GM18951 (cell line): ENCODE measurements around the gene CUX1.
A peak's percentile ranks its signal among the peaks of the same experiment; 100 is the strongest.

Experiments
- POLR2A ChIP-seq: IDR thresholded peaks from 4 replicates; pipeline ENCODE4 v1.6.1; 2011; ENCODE audit warnings: mild to moderate bottlenecking; ENCODE audit not compliant: insufficient read length, insufficient read depth; ENCODE audit errors: extremely low read depth
- in situ Hi-C: fragments of 300-500 bp; cut with MboI; formaldehyde crosslinking; loops from one replicate; pipeline ENCODE4 v1.12.0; 2022; ENCODE audit warnings: low sequenced_read_pairs, mixed read lengths, inconsistent platforms; ENCODE audit not compliant: unreplicated experiment

Gene CUX1

DNA sequence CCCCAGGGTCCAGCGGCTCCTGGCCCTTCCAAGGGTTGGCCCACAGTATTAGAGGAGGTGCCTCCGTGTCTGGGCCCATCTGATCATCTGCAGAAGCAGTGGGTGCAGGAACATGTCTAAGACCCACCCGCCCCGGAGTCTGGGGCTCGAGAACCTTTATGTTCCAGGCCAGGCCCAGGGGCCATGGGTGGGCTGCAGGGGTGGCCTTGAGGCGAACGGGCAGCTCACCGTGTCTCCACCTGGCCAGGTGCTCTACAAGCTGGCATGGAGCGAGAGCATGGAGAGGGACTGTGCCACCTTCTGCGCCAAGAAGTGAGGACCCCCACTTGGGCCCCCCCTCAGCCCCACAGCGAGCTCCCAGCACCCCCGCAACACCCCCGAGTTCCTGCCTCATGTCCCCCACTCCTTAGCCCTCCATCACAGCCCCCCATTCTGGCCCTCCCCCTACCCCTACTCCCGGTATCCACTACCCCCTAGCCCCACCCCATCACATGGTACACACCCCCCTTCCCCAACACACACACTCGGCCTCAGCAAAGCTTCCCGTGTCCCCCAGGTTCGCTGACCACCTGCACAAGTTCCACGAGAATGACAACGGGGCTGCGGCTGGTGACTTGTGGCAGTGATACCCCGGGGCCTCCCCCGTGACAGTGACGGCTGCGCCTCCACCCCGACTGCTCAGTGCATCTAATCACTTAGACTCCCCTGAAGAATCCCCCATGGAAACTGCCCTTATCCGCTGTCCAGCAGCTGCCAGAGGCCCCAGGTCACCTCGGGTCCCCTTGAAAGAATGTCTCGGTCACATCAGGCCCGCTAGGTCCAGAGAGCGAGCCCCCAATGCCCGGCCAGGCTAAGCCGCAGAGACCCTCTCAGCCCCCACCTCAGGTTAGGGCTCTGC lies 465.3 kb downstream of the CUX1 start:
- TF ChIP-seq POLR2A = no peak
- in situ Hi-C loops = loop anchor here (5.0 to 10.0 kb wide), 2 partner anchors 105 to 182 kb away; partner anchors contain the start of genes ALKBH4 and LRWD1

DNA sequence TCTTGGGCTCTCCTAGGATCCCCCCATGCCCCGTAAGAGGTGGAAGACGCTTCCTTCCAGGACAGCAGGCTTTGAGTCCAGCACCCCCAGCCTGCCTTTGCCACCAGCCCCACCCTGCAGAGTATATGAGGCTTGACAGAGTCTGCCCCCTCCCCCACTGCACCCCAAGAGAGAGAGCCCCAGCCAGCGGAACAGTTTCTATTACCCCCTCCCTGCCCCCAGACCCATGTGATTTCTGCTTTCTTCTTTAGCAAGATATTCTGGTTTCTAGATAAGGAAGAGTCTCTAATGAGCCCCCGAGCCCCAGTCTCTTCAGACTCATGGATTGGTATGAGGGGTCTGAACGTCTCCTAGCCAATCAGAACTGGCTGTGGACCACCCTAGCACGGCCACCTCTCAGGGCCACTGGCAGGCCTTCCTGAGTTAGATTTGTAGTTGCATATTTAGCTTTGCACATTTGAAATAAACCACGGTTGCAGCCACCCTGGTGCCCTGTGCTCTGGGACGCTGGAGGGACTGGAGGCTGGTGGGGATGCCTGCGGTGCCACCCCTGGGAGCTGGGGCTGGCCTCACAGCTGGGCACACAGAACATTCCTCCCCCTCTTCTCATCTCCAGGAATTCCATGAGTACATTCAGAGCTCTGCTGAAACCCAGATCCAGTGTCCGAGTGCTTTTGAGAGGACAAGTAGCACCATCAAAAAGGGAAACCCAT lies 466.2 kb downstream of the CUX1 start:
- TF ChIP-seq POLR2A = no peak
- in situ Hi-C loops = loop anchor here (5.0 to 10.0 kb wide), 2 partner anchors 104 to 181 kb away; partner anchors contain the start of genes ALKBH4 and LRWD1

DNA sequence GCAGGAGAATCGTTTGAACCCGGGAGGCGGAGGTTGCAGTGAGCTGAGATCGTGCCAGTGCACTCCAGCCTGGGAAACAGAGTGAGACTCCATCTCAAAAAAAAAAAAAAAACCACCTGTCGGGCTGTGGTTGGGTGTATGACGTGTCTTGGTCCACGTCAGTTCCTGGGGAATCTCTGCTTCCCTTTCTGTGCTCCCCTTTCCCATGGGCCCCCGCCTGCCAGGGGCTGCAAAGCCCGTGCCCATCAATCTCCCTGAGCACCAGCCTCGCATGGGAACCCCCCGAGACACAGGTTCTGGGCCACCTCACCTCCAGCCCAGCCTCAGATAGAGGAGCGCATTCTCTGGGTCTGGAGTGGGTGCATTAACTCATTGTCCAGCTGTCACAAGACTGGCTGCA lies 467.0 kb downstream of the CUX1 start:
- no peak for TF ChIP-seq POLR2A
- in situ Hi-C loops = loop anchor here (5.0 to 10.0 kb wide), 2 partner anchors 103 to 180 kb away; partner anchors contain the start of genes ALKBH4 and LRWD1

DNA sequence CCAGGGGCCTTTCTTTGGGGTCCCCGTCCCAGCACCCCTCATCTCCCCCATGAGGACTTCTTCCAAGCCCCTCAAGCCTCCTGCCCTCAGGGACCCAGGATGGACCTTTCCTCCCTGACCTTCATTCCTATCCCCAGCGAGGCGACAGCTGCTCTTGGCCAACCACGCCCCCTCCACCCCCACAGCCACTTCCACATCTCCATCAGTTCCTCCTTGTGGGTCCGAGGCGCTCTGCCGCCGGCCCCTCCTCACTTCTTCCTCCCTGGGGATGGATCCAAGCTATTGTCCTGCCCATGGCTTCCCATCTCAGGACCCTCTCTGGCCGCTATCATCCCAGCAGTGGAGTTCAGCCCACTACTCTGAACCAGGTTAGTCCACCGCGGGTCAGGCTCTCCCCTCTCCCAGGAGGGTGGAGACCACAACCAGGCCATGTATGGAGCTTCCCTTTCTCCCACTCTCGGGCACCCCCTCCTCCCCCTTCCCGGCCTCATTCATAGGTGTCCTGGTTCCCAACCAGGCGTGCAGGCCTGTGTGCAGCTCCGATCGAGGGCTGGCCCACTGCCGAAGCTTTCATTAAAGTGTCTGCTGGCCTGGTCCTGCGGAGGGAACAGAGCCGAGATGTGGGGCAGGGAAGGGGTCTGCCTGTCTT lies 467.6 kb downstream of the CUX1 start:
- in situ Hi-C loops = loop anchor here (5.0 to 10.0 kb wide), 2 partner anchors 102 to 180 kb away; partner anchors contain the start of genes ALKBH4 and LRWD1
- TF ChIP-seq POLR2A = no peak

DNA sequence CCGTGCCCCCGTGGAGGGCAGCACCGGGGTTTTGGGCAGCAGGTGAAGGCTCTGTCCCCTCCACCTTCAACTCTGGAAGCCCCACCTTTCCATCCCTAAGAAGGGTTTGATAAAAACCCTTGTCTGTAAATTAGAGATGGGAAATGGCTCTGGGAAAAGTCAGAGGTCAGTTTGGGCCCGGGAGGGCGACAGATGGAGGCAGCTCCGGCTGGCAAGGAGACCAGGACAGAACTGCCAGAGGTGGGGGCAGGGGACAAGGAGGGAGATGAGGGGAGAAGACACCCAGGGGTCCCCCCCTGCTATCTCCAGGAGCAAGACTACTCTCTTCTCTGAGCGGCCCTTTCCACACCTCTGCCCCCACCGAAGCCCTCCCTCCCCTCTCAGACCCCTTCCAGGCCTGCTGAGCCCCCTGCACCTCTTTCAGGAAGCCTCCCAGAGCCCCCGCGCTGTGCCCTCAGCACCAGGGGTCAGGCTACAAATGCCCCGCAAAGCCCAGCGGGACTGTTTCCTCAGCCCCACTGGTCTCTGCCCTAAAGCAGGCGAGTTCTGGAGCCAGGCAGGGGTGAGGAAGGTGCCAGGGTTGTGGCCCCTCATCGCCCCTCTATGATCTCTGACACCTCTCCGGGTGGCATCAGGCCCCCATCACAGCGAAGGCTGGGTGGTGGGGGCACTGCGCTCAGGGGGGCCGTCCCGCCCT lies 468.3 kb downstream of the CUX1 start:
- in situ Hi-C loops = loop anchor here (10.0 kb wide), 1 partner anchor 179 kb away; the partner anchor contains the start of genes ALKBH4 and LRWD1
- TF ChIP-seq POLR2A = no peak

DNA sequence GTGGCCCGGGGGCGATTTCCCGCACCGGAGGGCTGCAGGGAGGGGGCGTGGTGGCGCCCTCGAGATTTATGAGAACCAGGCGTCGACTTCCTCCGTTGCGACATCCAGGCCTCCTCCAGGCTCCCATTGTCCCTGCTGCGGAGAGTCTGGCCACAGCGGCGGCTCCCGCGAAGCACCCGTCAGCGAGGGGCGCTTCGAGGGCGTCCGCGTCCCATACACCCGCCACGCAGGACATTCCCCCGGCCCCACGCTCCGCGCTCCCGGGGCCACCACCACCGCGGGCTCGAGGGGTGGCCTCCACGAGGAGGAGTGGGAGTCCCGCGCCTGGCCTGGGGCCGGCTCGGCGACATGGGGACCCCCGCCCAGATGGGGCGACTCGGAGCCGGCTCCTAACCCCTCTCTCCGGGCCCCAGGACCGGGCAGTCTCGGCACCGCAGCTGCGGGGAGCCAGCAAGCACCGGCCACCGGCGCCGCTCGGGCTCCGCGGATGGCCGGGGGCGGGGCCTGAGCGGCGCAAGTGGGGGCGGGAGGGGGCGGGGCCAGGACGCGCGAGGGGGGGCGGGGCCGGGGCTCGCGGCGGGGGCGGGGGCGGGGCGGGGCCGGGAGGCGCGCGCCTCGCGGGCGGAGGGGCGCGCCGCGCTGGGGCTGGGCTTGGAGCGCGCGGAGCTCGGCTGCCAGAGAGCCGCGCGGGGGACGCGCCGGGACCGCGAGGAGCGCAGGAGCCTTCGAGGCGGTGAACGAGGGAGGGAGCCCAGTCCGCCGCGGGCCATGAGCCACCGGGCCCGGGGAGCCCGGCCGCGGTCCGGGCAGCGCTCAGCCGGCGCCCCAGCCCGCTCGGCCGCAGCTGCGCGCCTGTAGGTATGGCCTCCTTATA lies 469.0 kb downstream of the CUX1 start, which contains the start of gene SH2B2:
Gene SH2B2, plus strand, starts transcription at position 632 of the 874 bp plus-strand sequence. CDS start 13,683 bp downstream, outside the sequence.
- TF ChIP-seq POLR2A = peak; percentile 40
- in situ Hi-C loops = loop anchor here (10.0 kb wide), 1 partner anchor 178 kb away; the partner anchor contains the start of genes ALKBH4 and LRWD1

DNA sequence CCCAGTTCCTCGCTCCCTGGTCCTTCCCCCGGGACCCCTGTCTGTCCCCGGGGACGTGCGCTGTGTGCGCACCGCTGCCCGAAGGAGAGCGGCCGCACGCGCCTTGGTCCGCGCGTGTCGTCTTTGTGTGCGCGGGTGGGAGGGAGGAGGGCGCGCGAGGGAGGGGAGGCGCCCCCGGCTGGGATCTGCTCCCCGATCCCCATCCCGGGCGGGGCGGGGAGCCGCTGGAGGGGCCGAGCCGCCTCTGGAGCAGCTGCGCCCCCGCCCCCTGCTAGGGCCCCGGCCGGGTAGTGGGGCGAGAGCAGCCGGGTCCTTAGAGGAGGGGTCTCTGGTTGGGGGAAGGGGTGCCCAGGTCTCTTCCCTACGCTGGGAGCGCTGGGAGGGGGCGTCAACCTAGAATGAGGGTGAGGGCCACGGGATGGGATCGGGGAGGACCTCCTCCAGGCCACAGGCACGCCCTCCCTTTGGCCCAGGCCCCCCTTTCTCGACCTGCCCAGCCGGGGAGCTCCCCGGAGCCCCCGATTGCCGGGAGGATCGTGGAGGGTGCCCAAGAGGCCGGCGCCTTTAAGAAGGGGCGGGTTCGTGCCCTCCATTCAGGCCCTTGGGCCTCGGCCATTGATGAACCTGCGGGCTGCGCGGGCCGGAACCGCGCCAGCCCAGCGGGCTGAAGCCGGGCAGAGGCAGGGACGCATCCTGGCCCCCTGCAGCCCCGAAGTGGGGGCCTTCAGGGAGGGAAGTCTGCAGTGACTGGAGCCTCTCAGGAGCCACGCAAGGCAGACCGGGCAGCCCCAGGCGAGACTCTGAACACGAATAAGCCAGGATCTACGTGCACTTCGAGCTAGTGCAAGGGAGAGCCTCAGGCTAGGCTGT lies 469.9 kb downstream of the CUX1 start:
- TF ChIP-seq POLR2A = peak; percentile 24
- in situ Hi-C loops = loop anchor here (10.0 kb wide), 1 partner anchor 177 kb away; the partner anchor contains the start of genes ALKBH4 and LRWD1

DNA sequence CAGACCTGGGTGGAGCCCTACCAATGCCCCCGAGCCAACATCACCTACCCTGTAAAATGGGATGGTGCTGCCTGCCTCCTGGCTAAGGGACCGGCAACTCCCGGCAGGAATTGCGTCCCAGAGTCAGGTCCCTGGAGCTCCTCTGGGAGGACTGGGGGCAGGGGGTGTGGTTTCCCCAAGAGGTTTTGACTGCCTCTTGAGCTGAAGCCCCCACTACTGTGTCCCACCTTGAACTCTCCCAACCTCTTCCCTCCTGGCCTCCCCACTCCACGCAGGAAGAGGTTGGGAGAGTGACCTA lies 470.5 kb downstream of the CUX1 start:
- no peak for TF ChIP-seq POLR2A
- in situ Hi-C loops = loop anchor here (10.0 kb wide), 1 partner anchor 177 kb away; the partner anchor contains the start of genes ALKBH4 and LRWD1

DNA sequence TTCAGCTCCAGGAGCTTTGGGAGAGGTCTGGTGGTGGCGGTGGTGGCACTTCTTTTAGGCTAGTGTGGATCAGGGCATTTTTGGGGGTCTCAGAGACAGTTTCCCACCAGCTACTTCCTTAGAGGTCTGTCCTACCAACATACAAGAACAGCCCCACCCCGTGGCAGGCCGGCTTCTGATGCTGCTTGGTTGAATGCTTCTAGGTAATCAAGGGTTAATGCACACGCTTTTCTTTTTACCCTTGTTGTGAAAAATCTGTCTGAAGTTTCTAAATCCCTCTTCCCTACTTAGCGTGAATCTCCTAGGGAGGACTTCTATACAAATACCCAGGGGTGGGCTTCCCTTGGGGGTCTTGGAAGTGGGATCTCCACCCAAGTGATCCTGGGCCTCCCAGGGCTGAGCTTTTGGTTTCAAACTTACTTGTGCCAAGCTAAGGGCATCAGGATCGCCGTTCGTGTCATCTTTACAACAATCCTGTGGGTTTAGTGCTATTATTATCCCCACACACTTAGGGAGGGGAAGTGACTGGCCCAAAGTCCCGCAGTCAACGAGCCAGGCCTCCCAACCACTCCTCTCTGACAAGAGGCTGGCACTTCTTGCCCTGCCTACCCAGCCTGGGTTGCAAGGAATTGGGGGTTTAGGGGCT lies 471.0 kb downstream of the CUX1 start:
- in situ Hi-C loops = loop anchor here (10.0 kb wide), 1 partner anchor 176 kb away; the partner anchor contains the start of genes ALKBH4 and LRWD1
- TF ChIP-seq POLR2A = no peak

DNA sequence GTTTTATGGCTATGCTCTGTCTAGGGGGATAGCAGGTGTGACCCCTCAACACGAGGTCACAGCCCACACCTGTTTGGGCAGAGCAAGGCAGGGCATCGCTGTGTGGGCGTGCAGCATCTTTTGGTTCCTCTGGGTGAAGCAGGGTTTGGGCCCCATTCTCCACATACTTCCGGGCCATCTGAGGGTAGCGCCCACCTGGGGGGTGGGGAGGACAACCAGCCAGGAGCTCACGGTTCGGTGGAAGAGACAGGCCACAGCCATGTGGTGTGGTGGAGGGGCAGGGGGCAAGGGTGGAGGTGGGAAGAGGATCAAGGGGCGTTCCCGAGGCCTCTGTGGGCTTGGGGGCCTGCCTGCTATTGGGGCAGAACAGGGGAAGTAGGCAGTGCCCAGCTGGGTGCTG lies 471.6 kb downstream of the CUX1 start:
- no peak for TF ChIP-seq POLR2A
- in situ Hi-C loops = loop anchor here (10.0 kb wide), 1 partner anchor 176 kb away; the partner anchor contains the start of genes ALKBH4 and LRWD1
